ENCODE measurements around the gene FBXW9. TPM values are rescaled to one million over a fixed set of nuclear protein-coding genes. Genes with fewer than 3 reads are reported as not detected.

FBXW9 gene
- total and polyA plus RNA-seq, 2 of the 4 experiments (the other 2 are of a cell fraction) = 9.5 to 14.2 TPM

- POLR2A ChIA-PET (ENCODE audit: unreplicated experiment) = no interaction called here
- no peak overlapping the region for H3K4me3 ChIP-seq (ENCODE audit: insufficient read depth, low read depth, low read length)
- no peak overlapping the region for H3K4me2 ChIP-seq (ENCODE audit: low read depth, low read length)
- H3K27ac ChIP-seq (ENCODE audit: insufficient read depth, low read length) = no peak overlapping the region
- no TSS peak for BruUV-seq (replicated peaks)
- peaks cover 11% of the 10 kb centered on the region for H3K36me3 ChIP-seq (ENCODE audit: control insufficient read depth, insufficient read depth, low read length)
- H3K18ac ChIP-seq (ENCODE audit: low read depth, low read length) = no peak overlapping the region
- H2BK5ac ChIP-seq (ENCODE audit: low read depth, low read length, poor library complexity, severe bottlenecking) = no peak overlapping the region
- no peaks in the 10 kb centered on the region; the same call in 1 of the 2 replicates for H3K9me1 ChIP-seq (ENCODE audit: insufficient read depth, low read length)
- dilution Hi-C loops (cut with HindIII; ENCODE audit: low sequenced_read_pairs, unreplicated experiment) (no loop called here), in situ Hi-C loops (cut with MboI; ENCODE audit: low sequenced_read_pairs) (no loop called here), intact Hi-C loops (cut with micrococcal nuclease) (no loop called here)
- WGBS, 2 experiments (ENCODE audit: extremely low coverage in 2 of 2, insufficient read length in 1 of 2) = 96% methylated on average over 16 of the region's 16 CpGs; no CpG with 5 or more reads in 1 of the 2 experiments
- H3K14ac ChIP-seq (replicated peaks; ENCODE audit: low read depth, low read length) = no peak overlapping the region
- no peak overlapping the region for H4K91ac ChIP-seq (ENCODE audit: insufficient read depth, low read depth, low read length)
- ATAC-seq (ENCODE audit: low read depth) (no peak), DNase-seq (no peak)
- peaks cover 7 to 27% of the 10 kb centered on the region in 2 experiments for H3K79me1 ChIP-seq (ENCODE audit: low read depth in 1 of 2, low read length in 2 of 2)
- CTCF ChIA-PET = no interaction called here
- no peaks in the 10 kb centered on the region for H3K9me3 ChIP-seq (ENCODE audit: control insufficient read depth, insufficient read depth, low read length)
- no peak overlapping the region for H4K5ac ChIP-seq (ENCODE audit: low read depth, low read length)
- no peak overlapping the region for H3K9ac ChIP-seq (ENCODE audit: low read depth, low read length)
- no peak overlapping the region for H2BK120ac ChIP-seq (ENCODE audit: low read depth, low read length)
- H3K27me3 ChIP-seq (ENCODE audit: control insufficient read depth, insufficient read depth, low read length) = no peaks in the 10 kb centered on the region
- H4K20me1 ChIP-seq (ENCODE audit: insufficient read depth, low read length) = no peaks in the 10 kb centered on the region; the same call in 1 of the 2 replicates
- H3K56ac ChIP-seq (ENCODE audit: extremely low read depth, insufficient read depth, low read length) = no peak overlapping the region
- no peak overlapping the region for H2AK5ac ChIP-seq (ENCODE audit: low read depth, low read length)
- H2AK9ac ChIP-seq (replicated peaks; ENCODE audit: low read depth, low read length, poor library complexity) = no peak overlapping the region
- H3K23ac ChIP-seq (ENCODE audit: low read depth, low read length) = no peak overlapping the region
- peaks cover 2% of the 10 kb centered on the region; the same call in 1 of the 2 replicates for H3K4me1 ChIP-seq (ENCODE audit: control insufficient read depth, insufficient read depth, low read length)
- no peak for TF ChIP-seq CTCF (conservative IDR thresholded peaks at IDR 0.05; ENCODE audit: low read depth, low read length)
- TF ChIP-seq MXI1 (IDR thresholded peaks at IDR 0.05; ENCODE audit: borderline replicate concordance, low read depth, low read length) = no peak
- no peak for TF ChIP-seq NFE2L2 (IDR thresholded peaks at IDR 0.05; ENCODE audit: low read depth, low read length)
- no peak for TF ChIP-seq POLR2A (IDR thresholded peaks at IDR 0.05; ENCODE audit: low read depth, low read length)
- TF ChIP-seq FOS (IDR thresholded peaks at IDR 0.05; ENCODE audit: low read depth, low read length) = no peak
- no peak for TF ChIP-seq RAD21 (IDR thresholded peaks at IDR 0.05; ENCODE audit: low read length)
- no peak for TF ChIP-seq ELK1 (IDR thresholded peaks at IDR 0.05; ENCODE audit: borderline replicate concordance, low read depth, low read length)
- no peak for TF ChIP-seq CHD1 (IDR thresholded peaks at IDR 0.05; ENCODE audit: low read depth, low read length)
- no peak for TF ChIP-seq RCOR1 (IDR thresholded peaks at IDR 0.05; ENCODE audit: insufficient replicate concordance, low read length)
- TF ChIP-seq MAFK (IDR thresholded peaks at IDR 0.05; ENCODE audit: low read depth, low read length) = no peak
- TF ChIP-seq RFX5 (IDR thresholded peaks at IDR 0.05; ENCODE audit: low read depth, low read length) = no peak
- no peak for TF ChIP-seq BHLHE40 (IDR thresholded peaks at IDR 0.05; ENCODE audit: low read depth, low read length)
- no peak for TF ChIP-seq SMC3 (IDR thresholded peaks at IDR 0.05; ENCODE audit: low read depth, low read length)
- no peak for TF ChIP-seq CEBPB (IDR thresholded peaks at IDR 0.05; ENCODE audit: low read depth, low read length)
- TF ChIP-seq MAZ (IDR thresholded peaks at IDR 0.05; ENCODE audit: borderline replicate concordance, low read depth, low read length) = no peak
- TF ChIP-seq USF2 (IDR thresholded peaks at IDR 0.05; ENCODE audit: low read depth, low read length) = no peak
- no peak overlapping the region for H2BK20ac ChIP-seq (ENCODE audit: low read depth, low read length)
- H3K4ac ChIP-seq (ENCODE audit: low read depth, low read length) = no peak overlapping the region
- H4K8ac ChIP-seq (ENCODE audit: low read depth in 2 of 2, low read length in 2 of 2) = no peak overlapping the region
- H2BK15ac ChIP-seq (ENCODE audit: low read depth, low read length) = no peak overlapping the region
- no peak overlapping the region for H2AFZ ChIP-seq (replicated peaks; ENCODE audit: low read length, poor library complexity)
Observed at GRCh38 chr19:12694641-12695040, 1.8 kb downstream of the FBXW9 start.

Measured in IMR-90 (cell line).